Measurements from ENCODE around the gene SYT3. TPM values are rescaled to one million over a fixed set of nuclear protein-coding genes. Genes with fewer than 3 reads are reported as not detected.

Gene SYT3
- total and polyA plus RNA-seq, 2 of the 13 experiments (the other 11 are each of a cell fraction or from before 2014, with no cell fraction given), result not detected

- Histone ChIP-seq H3K9ac (ENCODE audit: insufficient read depth, low read depth, low read length) (no peak overlapping the region), H3K4me2 (ENCODE audit: low read depth, low read length) (no peak overlapping the region), H3K27ac (ENCODE audit: extremely low read length, insufficient read depth, low read length) (no peak overlapping the region), H3K9me3 (ENCODE audit: low read length) (no peaks in the 10 kb centered on the region; the same call in 1 of the 2 replicates), H3K4me3 (replicated peaks in 1 of 3; ENCODE audit: insufficient read depth in 1 of 3, low read depth in 2 of 3, low read length in 3 of 3) (no peak overlapping the region), H3K4me1 (ENCODE audit: insufficient read depth, low read length) (no peaks in the 10 kb centered on the region), H2AFZ (ENCODE audit: low read length) (no peak overlapping the region), H3K36me3 (replicated peaks in 1 of 2; ENCODE audit: control insufficient read depth in 1 of 2, insufficient read depth in 2 of 2, low read length in 2 of 2) (no peaks in the 10 kb centered on the region), H3K27me3 (ENCODE audit: control insufficient read depth in 1 of 2, insufficient read depth in 2 of 2, low read length in 2 of 2) (peaks cover 1 to 8% of the 10 kb centered on the region in 2 experiments; a peak in 3 of 5 replicates), H3K79me2 (ENCODE audit: insufficient read depth, low read length) (no peaks in the 10 kb centered on the region), H4K20me1 (ENCODE audit: insufficient read depth, low read length) (no peaks in the 10 kb centered on the region)
- DNase-seq (ENCODE audit: low spot score) (no peak), ATAC-seq (no peak), FAIRE-seq (no peak)
- BruUV-seq (replicated peaks), result no TSS peak
- in situ Hi-C loops (cut with HindIII; ENCODE audit: extremely low pct_ligation_motif_present, low pct_unique_long_range_greater_than_20kb) (no loop called here), intact Hi-C loops (cut with micrococcal nuclease; ENCODE audit: unreplicated experiment) (no loop called here)
- 10% methylated on average over 4 of the region's 6 CpGs for WGBS (ENCODE audit: low lambda C conversion rate)
- POLR2A ChIA-PET, result no interaction called here
- TF ChIP-seq SMYD3 (CRISPR knock-in tag; IDR thresholded peaks at IDR 0.05) (no peak), NR2F1 (CRISPR knock-in tag; IDR thresholded peaks at IDR 0.05) (no peak), FOXP1 (IDR thresholded peaks at IDR 0.05) (no peak), FOXP1 (CRISPR knock-in tag; IDR thresholded peaks at IDR 0.05) (no peak), KAT7 (CRISPR knock-in tag; IDR thresholded peaks at IDR 0.05; ENCODE audit: borderline replicate concordance) (no peak), ISX (CRISPR knock-in tag; conservative IDR thresholded peaks at IDR 0.05) (no peak), SMC3 (IDR thresholded peaks at IDR 0.05; ENCODE audit: low read length) (no peak), ESRRA (CRISPR knock-in tag; IDR thresholded peaks at IDR 0.05; ENCODE audit: low read depth) (no peak), KDM2A (CRISPR knock-in tag; IDR thresholded peaks at IDR 0.05; ENCODE audit: borderline replicate concordance, low read depth) (no peak), ZNF576 (CRISPR knock-in tag; IDR thresholded peaks at IDR 0.05) (no peak), FOXJ3 (CRISPR knock-in tag; IDR thresholded peaks at IDR 0.05; ENCODE audit: borderline replicate concordance) (no peak), EEA1 (CRISPR knock-in tag; IDR thresholded peaks at IDR 0.05; ENCODE audit: borderline replicate concordance) (no peak), ZNF790 (CRISPR knock-in tag; IDR thresholded peaks at IDR 0.05; ENCODE audit: borderline replicate concordance) (no peak)
- TF ChIP-seq, protein P1, sequence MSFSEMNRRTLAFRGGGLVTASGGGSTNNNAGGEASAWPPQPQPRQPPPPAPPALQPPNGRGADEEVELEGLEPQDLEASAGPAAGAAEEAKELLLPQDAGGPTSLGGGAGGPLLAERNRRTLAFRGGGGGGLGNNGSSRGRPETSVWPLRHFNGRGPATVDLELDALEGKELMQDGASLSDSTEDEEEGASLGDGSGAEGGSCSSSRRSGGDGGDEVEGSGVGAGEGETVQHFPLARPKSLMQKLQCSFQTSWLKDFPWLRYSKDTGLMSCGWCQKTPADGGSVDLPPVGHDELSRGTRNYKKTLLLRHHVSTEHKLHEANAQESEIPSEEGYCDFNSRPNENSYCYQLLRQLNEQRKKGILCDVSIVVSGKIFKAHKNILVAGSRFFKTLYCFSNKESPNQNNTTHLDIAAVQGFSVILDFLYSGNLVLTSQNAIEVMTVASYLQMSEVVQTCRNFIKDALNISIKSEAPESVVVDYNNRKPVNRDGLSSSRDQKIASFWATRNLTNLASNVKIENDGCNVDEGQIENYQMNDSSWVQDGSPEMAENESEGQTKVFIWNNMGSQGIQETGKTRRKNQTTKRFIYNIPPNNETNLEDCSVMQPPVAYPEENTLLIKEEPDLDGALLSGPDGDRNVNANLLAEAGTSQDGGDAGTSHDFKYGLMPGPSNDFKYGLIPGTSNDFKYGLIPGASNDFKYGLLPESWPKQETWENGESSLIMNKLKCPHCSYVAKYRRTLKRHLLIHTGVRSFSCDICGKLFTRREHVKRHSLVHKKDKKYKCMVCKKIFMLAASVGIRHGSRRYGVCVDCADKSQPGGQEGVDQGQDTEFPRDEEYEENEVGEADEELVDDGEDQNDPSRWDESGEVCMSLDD (CRISPR knock-in tag; IDR thresholded peaks at IDR 0.05; ENCODE audit: borderline replicate concordance), result no peak
- TF ChIP-seq, protein P2, sequence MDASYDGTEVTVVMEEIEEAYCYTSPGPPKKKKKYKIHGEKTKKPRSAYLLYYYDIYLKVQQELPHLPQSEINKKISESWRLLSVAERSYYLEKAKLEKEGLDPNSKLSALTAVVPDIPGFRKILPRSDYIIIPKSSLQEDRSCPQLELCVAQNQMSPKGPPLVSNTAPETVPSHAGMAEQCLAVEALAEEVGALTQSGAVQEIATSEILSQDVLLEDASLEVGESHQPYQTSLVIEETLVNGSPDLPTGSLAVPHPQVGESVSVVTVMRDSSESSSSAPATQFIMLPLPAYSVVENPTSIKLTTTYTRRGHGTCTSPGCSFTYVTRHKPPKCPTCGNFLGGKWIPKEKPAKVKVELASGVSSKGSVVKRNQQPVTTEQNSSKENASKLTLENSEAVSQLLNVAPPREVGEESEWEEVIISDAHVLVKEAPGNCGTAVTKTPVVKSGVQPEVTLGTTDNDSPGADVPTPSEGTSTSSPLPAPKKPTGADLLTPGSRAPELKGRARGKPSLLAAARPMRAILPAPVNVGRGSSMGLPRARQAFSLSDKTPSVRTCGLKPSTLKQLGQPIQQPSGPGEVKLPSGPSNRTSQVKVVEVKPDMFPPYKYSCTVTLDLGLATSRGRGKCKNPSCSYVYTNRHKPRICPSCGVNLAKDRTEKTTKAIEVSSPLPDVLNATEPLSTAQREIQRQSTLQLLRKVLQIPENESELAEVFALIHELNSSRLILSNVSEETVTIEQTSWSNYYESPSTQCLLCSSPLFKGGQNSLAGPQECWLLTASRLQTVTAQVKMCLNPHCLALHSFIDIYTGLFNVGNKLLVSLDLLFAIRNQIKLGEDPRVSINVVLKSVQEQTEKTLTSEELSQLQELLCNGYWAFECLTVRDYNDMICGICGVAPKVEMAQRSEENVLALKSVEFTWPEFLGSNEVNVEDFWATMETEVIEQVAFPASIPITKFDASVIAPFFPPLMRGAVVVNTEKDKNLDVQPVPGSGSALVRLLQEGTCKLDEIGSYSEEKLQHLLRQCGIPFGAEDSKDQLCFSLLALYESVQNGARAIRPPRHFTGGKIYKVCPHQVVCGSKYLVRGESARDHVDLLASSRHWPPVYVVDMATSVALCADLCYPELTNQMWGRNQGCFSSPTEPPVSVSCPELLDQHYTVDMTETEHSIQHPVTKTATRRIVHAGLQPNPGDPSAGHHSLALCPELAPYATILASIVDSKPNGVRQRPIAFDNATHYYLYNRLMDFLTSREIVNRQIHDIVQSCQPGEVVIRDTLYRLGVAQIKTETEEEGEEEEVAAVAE (CRISPR knock-in tag; IDR thresholded peaks at IDR 0.05; ENCODE audit: borderline replicate concordance), result no peak
- CTCF ChIA-PET (ENCODE audit: low intra/inter-chr PET ratio, low total read pairs), result no interaction called here
These were observed 24.5 kb upstream of the SYT3 start for GRCh38 chr19:50664204-50664603.

Measured in HepG2 (cell line).